ENCODE results near the gene SOCS3.

The SOCS3 gene

DNA sequence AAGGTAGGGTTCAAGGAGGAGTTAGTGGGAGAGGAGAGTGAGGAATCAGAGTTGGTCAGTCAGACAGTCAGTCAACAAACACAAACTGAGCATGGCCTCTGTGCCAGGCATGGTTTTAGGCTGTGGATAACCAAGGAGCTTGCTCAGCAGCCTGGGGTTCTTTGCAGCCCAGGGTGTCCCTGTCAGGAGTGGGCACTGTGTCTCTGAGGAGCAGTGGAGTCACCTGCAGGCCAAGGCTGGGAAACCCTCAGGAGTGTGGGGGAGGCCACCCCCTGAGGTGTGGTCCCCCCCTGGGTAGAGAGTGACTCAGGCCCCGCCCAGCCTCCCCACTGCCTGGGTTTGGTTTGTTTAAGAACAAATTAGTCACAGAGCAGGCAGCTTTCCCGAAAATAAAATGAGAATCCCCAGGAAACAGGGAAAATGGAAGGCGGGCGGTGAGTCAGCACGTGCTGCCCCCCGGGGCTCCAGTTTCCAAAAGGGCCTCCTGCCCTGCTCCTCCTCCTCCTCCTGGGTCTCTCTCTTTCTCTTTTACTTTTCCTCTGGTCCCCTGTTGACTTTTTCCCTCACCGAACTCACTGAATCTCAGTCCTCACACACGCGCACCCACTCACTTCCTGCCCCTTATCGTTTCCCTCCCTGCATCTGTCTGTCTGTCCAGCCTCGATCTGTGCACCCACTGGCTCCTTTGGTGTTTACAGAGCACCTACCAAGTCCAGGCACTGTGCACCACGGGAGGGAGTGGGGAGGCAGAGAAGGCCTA lies 44.3 kb downstream of the SOCS3 start:
- TF ChIP-seq GATA2 (IDR thresholded peaks at IDR 0.05; ENCODE audit: low read depth, low read length) (no peak), GATA3 (IDR thresholded peaks at IDR 0.05; ENCODE audit: low read depth, low read length) (no peak)

DNA sequence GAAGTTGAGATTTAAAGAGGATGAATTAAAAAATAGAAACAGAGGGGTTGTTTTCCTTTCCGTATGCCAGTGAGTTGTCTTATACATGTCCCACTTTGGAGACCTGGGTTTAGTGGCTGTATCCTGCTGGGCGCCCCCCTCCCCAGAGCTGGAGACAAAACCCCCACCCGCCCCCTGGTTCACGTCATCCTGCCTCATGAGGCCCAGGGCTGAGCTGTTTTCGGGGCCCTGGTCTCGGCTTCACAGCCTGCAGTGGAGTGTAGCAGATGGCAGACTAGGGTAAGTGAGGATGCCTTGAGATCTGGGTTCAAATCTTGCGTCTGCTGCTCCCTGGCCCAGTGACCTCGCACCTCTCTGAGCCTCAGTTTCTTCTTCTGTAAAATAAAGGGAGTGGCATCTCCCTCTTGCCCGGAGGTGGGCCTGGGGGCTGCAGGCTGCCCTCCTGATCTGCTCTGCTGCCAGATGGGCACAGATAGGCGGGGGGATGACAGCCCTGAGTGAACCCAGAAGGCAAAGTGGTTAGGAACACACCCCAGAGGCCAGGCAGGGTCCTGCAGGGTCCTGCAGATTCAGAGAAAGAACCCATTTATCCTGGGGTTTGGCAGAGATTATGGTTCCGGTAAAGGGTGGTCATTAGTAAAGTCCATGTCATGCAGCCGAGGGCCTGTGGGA lies 45.1 kb downstream of the SOCS3 start:
- TF ChIP-seq GATA3 (IDR thresholded peaks at IDR 0.05; ENCODE audit: low read depth, low read length) (no peak), GATA2 (IDR thresholded peaks at IDR 0.05; ENCODE audit: low read depth, low read length) (no peak)

DNA sequence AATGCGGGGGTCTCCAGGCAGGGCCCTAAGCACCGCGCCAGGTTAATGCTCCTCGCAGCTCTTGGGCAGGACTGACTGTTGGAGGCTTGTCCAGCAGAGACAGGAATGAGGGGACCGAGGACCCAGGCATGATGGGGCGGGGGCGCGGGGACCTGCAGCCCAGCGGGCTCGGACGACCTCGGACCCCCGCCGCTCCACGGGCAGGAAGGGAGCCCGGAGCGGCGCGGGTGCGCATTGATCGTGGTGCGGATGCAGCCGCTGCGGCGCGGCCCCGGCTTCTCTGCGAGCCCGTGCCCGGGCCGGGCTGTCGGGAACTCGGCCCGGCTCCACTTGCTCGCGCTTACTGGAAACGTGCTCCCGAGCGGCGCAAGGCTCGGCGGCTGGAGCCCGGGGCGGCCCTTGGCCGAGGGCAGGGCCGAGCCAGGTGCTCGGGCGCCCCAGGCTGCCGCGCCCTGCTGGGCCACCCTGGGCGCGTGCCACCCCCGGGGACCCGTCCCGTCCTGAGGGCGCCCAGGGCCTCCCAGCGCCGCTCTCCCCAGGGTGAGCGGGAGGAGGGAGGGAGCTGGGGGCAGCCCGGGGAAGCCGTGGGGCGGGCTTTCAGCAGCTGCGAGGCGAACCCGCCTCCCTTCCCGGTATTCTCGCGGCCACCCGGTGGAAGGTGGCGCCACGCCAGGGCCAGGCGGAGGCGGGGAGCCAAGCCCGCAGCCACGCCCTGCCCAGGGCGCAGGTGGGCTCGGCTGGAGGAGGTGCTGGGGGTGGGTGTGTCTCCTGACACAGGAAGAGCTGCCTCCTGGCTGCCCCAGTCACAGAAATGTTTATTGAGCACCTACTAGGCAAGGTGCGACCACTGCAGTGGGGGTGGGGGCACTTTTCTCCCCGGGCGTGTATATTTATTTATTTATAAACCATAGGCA lies 45.9 kb downstream of the SOCS3 start:
- TF ChIP-seq GATA3 (IDR thresholded peaks at IDR 0.05; ENCODE audit: low read depth, low read length) (no peak), GATA2 (IDR thresholded peaks at IDR 0.05; ENCODE audit: low read depth, low read length) (no peak)

DNA sequence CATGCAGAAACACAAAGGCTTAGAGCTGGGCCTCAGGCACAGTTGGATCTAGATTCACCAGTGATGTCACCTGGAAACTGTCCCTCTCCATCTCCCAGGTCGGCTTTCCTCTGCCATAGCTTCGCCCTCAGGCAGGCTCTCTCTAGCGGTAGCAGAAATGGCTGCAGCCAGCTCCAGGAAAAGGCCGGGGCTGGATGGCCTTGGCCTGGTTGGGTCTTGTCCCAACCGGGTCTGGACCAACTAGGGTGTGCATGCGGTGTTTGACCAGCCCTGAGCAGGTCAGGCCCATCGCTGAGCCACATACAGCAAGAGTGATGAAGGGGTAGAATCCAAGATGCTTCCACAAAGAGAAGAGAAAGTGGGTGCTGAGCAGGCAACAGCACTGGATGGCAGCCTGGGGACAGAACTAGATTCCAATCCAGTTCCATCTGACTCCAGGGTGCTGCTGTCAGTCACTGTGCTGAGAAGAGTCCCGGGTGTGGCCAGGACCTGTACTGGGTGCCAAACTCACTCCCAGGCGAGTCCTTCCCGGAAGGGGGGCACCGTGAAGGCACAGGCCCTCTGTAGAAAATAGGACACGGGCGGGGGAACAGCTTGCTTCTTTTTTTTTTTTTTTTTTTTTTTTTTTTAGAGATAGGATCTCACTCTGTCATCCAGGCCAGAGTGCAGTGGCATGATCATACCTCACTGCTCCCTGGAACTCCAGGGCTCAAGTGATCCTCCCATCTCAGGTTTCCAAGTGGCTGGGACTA lies 51.8 kb downstream of the SOCS3 start:
- TF ChIP-seq GATA3 (IDR thresholded peaks at IDR 0.05; ENCODE audit: low read depth, low read length) (no peak), GATA2 (IDR thresholded peaks at IDR 0.05; ENCODE audit: low read depth, low read length) (peak; percentile 67)

DNA sequence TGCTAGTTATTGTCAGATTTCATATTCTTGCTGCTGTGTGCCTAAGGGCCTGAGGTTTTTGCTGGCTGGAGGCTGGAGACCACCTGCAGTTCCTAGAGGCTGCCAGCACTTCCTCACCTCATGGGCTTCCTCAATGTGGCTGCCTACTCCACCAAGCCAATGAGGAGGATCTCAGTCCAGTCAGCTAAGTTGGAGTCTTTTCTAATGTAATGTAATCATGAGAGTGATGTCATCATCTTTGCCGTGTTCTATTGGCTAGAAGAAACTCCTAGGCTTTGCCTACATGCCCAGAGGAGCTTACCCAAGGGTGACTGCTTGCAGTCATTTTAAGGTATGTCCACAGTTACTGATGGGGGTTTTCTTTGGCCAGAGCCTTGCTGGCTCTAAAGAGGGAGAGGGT lies 53.0 kb downstream of the SOCS3 start:
- TF ChIP-seq GATA2 (IDR thresholded peaks at IDR 0.05; ENCODE audit: low read depth, low read length) (no peak), GATA3 (IDR thresholded peaks at IDR 0.05; ENCODE audit: low read depth, low read length) (no peak)

Measured in SH-SY5Y (cell line).